ENCODE measurements around the gene OVCH2. TPM values are rescaled to one million over a fixed set of nuclear protein-coding genes. Genes with fewer than 3 reads are reported as not detected.

The OVCH2 gene
- total and polyA plus RNA-seq, 2 experiments from 2014 or later: 0.42 to 1.3 TPM

- Histone ChIP-seq H3K79me2 (replicated peaks; ENCODE audit: insufficient read depth) (no peaks in the 10 kb centered on the region), H4K20me1 (replicated peaks; ENCODE audit: insufficient read depth) (no peaks in the 10 kb centered on the region), H3K27ac (ENCODE audit: low read depth) (no peak overlapping the region), H3K36me3 (ENCODE audit: insufficient read depth) (no peaks in the 10 kb centered on the region), H3F3A (replicated peaks; ENCODE audit: low read depth) (no peaks in the 10 kb centered on the region), H2AFZ (no peak overlapping the region), H3K4me3 (no peak overlapping the region), H3K4me1 (ENCODE audit: insufficient read depth) (no peaks in the 10 kb centered on the region), H3K9me2 (ENCODE audit: insufficient read depth) (no peaks in the 10 kb centered on the region), H3K27me3 (ENCODE audit: insufficient read depth) (no peaks in the 10 kb centered on the region), H3K4me2 (no peak overlapping the region)
- no peak overlapping the region for H3K27ac Mint-ChIP-seq
- ATAC-seq (no peak), DNase-seq (ENCODE audit: low spot score) (no peak)
- H3K4me3 Mint-ChIP-seq: no peak overlapping the region
- H3K36me3 Mint-ChIP-seq (ENCODE audit: low read depth): peaks cover 23% of the 10 kb centered on the region
- H3K27me3 Mint-ChIP-seq (ENCODE audit: insufficient read depth, low read depth, poor library complexity): no peaks in the 10 kb centered on the region
- no peaks in the 10 kb centered on the region; the same call in 2 of the 3 replicates for H3K4me1 Mint-ChIP-seq
- TF ChIP-seq NANOG (IDR thresholded peaks at IDR 0.05; ENCODE audit: borderline replicate concordance): no peak
- no peak for TF ChIP-seq ZNF331 (CRISPR knock-in tag; IDR thresholded peaks at IDR 0.05; ENCODE audit: low read depth)
- no peaks in the 10 kb centered on the region for H3K9me3 Mint-ChIP-seq
These were observed 55.1 kb downstream of the OVCH2 start for GRCh38 chr11:7651140-7651551.

GRCh38 chr11:7648264-7648663 is 58.0 kb downstream of the OVCH2 start:
- H3K9me2 ChIP-seq (ENCODE audit: insufficient read depth): no peaks in the 10 kb centered on the region
- H3K4me3 ChIP-seq: no peak overlapping the region
- no peak overlapping the region for H3K4me2 ChIP-seq
- ATAC-seq: no peak
- no peaks in the 10 kb centered on the region for H3K9me3 Mint-ChIP-seq
- H3K36me3 Mint-ChIP-seq (ENCODE audit: low read depth): peaks cover 20% of the 10 kb centered on the region
- no peaks in the 10 kb centered on the region for H3K27me3 ChIP-seq (ENCODE audit: insufficient read depth)
- no peaks in the 10 kb centered on the region; the same call in 2 of the 3 replicates for H3K4me1 Mint-ChIP-seq
- no peak overlapping the region for H3K27ac Mint-ChIP-seq
- no peak overlapping the region for H2AFZ ChIP-seq
- no peaks in the 10 kb centered on the region for H4K20me1 ChIP-seq (replicated peaks; ENCODE audit: insufficient read depth)
- no peak overlapping the region for H3K27ac ChIP-seq (ENCODE audit: low read depth)
- no peak overlapping the region for H3K4me3 Mint-ChIP-seq
- no peaks in the 10 kb centered on the region for H3K36me3 ChIP-seq (ENCODE audit: insufficient read depth)
- no peaks in the 10 kb centered on the region for H3K4me1 ChIP-seq (ENCODE audit: insufficient read depth)
- H3K27me3 Mint-ChIP-seq (ENCODE audit: insufficient read depth, low read depth, poor library complexity): no peaks in the 10 kb centered on the region
- H3K79me2 ChIP-seq (replicated peaks; ENCODE audit: insufficient read depth): no peaks in the 10 kb centered on the region
- DNase-seq (ENCODE audit: low spot score): no peak
- H3F3A ChIP-seq (replicated peaks; ENCODE audit: low read depth): no peaks in the 10 kb centered on the region
- no peak for TF ChIP-seq NANOG (IDR thresholded peaks at IDR 0.05; ENCODE audit: borderline replicate concordance)
- TF ChIP-seq ZNF331 (CRISPR knock-in tag; IDR thresholded peaks at IDR 0.05; ENCODE audit: low read depth): no peak
- TF ChIP-seq STAT1 (IDR thresholded peaks at IDR 0.05; ENCODE audit: unreplicated experiment): no peak
- no peak for TF ChIP-seq EZH2 (IDR thresholded peaks at IDR 0.05; ENCODE audit: low read depth, unreplicated experiment)
- no peak for TF ChIP-seq ZNF462 (CRISPR knock-in tag; IDR thresholded peaks at IDR 0.05)
- no peak for TF ChIP-seq POLR2AphosphoS5 (IDR thresholded peaks at IDR 0.05; ENCODE audit: low read depth)
- no peak for TF ChIP-seq REST (IDR thresholded peaks at IDR 0.05; ENCODE audit: unreplicated experiment)
- no peak for TF ChIP-seq ZNF114 (CRISPR knock-in tag; IDR thresholded peaks at IDR 0.05)
- no peak for TF ChIP-seq EZH2phosphoT487 (IDR thresholded peaks at IDR 0.05; ENCODE audit: unreplicated experiment)
- no peak for TF ChIP-seq JUNB (IDR thresholded peaks at IDR 0.05; ENCODE audit: unreplicated experiment)
- no peak for TF ChIP-seq CREB1 (CRISPR knock-in tag; IDR thresholded peaks at IDR 0.05; ENCODE audit: low read depth)
